GM21360 (cell line): Measurements from ENCODE around the gene COPS9.
A peak's percentile ranks its signal among the peaks of the same experiment; 100 is the strongest.

Experiments
- ATAC-seq: cut with Tn5 transposase; IDR thresholded peaks from one replicate; pipeline ENCODE4 v1.9.1; 2021; ENCODE audit warnings: mild to moderate bottlenecking, moderate library complexity; ENCODE audit not compliant: unreplicated experiment

COPS9 gene

GRCh38 chr2:240137596-240138253 lies 1.6 kb upstream of the COPS9 start:
- ATAC-seq = no peak

GRCh38 chr2:240136671-240137292 lies 677 bp upstream of the COPS9 start:
- peak; percentile 11 for ATAC-seq

GRCh38 chr2:240135706-240136012 lies 446 bp downstream of the COPS9 start:
- ATAC-seq = no peak

GRCh38 chr2:240134956-240135520 lies 1.1 kb downstream of the COPS9 start:
- ATAC-seq = no peak

- no peak for ATAC-seq
Observed at GRCh38 chr2:240134466-240134865, 1.6 kb downstream of the COPS9 start.

- no peak for ATAC-seq
Observed at GRCh38 chr2:240133401-240133800, 2.7 kb downstream of the COPS9 start.

- ATAC-seq = no peak
Observed at GRCh38 chr2:240132651-240132980, 3.5 kb downstream of the COPS9 start.

- ATAC-seq = no peak
Observed at GRCh38 chr2:240131941-240132650, 4.0 kb downstream of the COPS9 start.

GRCh38 chr2:240131296-240131695 lies 4.8 kb downstream of the COPS9 start:
- ATAC-seq = no peak

- no peak for ATAC-seq
Observed at GRCh38 chr2:240130393-240131195, 5.5 kb downstream of the COPS9 start.

GRCh38 chr2:240129731-240130392 lies 6.2 kb downstream of the COPS9 start:
- ATAC-seq = no peak

GRCh38 chr2:240129311-240129710 lies 6.8 kb downstream of the COPS9 start:
- no peak for ATAC-seq

GRCh38 chr2:240128608-240129145 lies 7.4 kb downstream of the COPS9 start:
- ATAC-seq = no peak

- no peak for ATAC-seq
Observed at GRCh38 chr2:240127911-240128607, 8.0 kb downstream of the COPS9 start.

- ATAC-seq = no peak
Observed at GRCh38 chr2:240127191-240127750, 8.8 kb downstream of the COPS9 start.

GRCh38 chr2:240126731-240127130 lies 9.4 kb downstream of the COPS9 start:
- no peak for ATAC-seq

GRCh38 chr2:240125742-240126141 lies 10.4 kb downstream of the COPS9 start:
- no peak for ATAC-seq

- ATAC-seq = no peak
Observed at GRCh38 chr2:240124651-240125030, 11.5 kb downstream of the COPS9 start.

- no peak for ATAC-seq
Observed at GRCh38 chr2:240123821-240124650, 12.1 kb downstream of the COPS9 start.
